Naive B cell (primary cell): ENCODE data around the gene SAMD15. TPM values are rescaled to one million over a fixed set of nuclear protein-coding genes. Genes with fewer than 3 reads are reported as not detected.

ENCODE experiments used
- ATAC-seq, 2 donors: fragments of 150-1000 bp; cut with Tn5 transposase; 2 replicates each; pipeline ENCODE4 v1.10.0; 2021; ENCODE audit warnings: low read depth in 2 of 2, mild to moderate bottlenecking in 2 of 2, moderate library complexity in 2 of 2
- DNase-seq: peaks from one replicate; pipeline ENCODE4 v3.0.0; 2022
- H3K27ac Mint-ChIP-seq, 6 donors: one replicate each; pipeline ENCODE4 v1.8.0; 2020 to 2022; ENCODE audit warnings: mild to moderate bottlenecking in 6 of 6, mixed read lengths in 6 of 6, moderate library complexity in 5 of 6, inconsistent platforms in 2 of 6
- H3K27me3 Mint-ChIP-seq, 3 donors: one replicate each; pipeline ENCODE4 v1.8.0; 2021 to 2022; ENCODE audit warnings: mixed read lengths in 3 of 3, mild to moderate bottlenecking in 1 of 3
- H3K36me3 Mint-ChIP-seq, 2 donors: one replicate each; pipeline ENCODE4 v1.8.0; 2020 to 2022; ENCODE audit warnings: mixed read lengths in 2 of 2, inconsistent platforms in 1 of 2, mild to moderate bottlenecking in 1 of 2
- H3K4me1 Mint-ChIP-seq, 3 donors: one replicate each; pipeline ENCODE4 v1.8.0; 2020 to 2022; ENCODE audit warnings: mixed read lengths in 3 of 3, inconsistent platforms in 1 of 3, mild to moderate bottlenecking in 1 of 3, moderate library complexity in 1 of 3
- H3K4me3 Mint-ChIP-seq, 8 donors: one replicate each; pipeline ENCODE4 v1.8.0; 2020 to 2022; ENCODE audit warnings: mild to moderate bottlenecking in 8 of 8, mixed read lengths in 8 of 8, moderate library complexity in 8 of 8, inconsistent platforms in 2 of 8
- H3K9me3 Mint-ChIP-seq, 7 donors: one replicate each; pipeline ENCODE4 v1.8.0; 2020 to 2022; ENCODE audit warnings: mixed read lengths in 7 of 7, mild to moderate bottlenecking in 5 of 7, inconsistent platforms in 2 of 7, moderate library complexity in 1 of 7
- polyA plus RNA-seq, 6 donors: library from polyadenylated mRNA; unstranded; fragments of 300-500 nt; fragmentation: Illumina TruSeq; gene quantifications; one replicate each; pipeline ENCODE4 v1.2.3, GENCODE V29; 2021; ENCODE audit warnings: low read depth in 6 of 6

Gene SAMD15
- polyA plus RNA-seq, 6 donors from 2014 or later: 0.12 to 0.22 TPM; not detected in 4

DNA sequence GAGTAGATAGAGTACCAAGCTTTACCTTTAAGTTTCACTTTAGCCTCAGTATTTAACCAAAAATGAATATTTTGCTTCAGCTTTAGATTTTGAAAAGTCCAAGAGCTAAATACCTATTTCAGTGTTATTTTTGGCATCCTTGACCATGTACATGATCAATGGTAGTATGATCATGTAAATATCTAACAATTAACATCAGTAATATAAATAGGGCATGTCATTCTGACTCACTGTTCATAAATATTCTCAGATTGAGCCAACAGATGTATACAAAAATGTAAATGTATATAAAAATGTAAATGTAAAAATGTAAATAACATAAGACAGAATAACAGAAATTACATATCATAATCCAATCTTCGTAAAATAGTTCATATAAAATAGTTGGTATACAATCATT is 61.4 kb downstream of the SAMD15 start:
- no peaks in the 10 kb centered on the region for H3K9me3 Mint-ChIP-seq
- peaks cover 34 to 50% of the 10 kb centered on the region in 2 donors for H3K36me3 Mint-ChIP-seq
- no peaks in the 10 kb centered on the region for H3K4me1 Mint-ChIP-seq
- H3K27ac Mint-ChIP-seq: no peak overlapping the region
- no peak overlapping the region for H3K4me3 Mint-ChIP-seq
- no peaks in the 10 kb centered on the region for H3K27me3 Mint-ChIP-seq
- ATAC-seq: no peak
- DNase-seq: no peak

DNA sequence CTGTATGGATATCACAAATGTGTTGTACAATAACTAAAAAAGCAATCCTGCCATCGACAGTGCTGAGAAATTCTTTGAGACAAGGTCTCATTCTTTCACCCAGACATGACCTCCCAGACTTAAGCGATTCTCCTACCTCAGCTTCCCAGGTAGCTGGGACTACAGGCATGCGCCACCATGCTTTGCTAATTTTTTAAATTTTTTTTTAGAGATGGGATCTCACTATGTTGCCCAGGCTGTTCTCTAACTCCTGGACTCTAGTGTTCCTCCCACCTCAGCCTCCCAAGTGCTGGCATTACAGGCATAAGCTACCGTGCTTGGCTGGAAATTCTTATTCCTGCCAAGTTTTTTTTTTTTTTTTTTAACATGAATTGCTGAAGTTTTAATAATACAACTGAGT is 62.7 kb downstream of the SAMD15 start:
- DNase-seq: no peak
- no peak for ATAC-seq
- Mint-ChIP-seq H3K36me3 (peaks cover 25 to 41% of the 10 kb centered on the region in 2 donors), H3K27ac (no peak overlapping the region), H3K4me1 (no peaks in the 10 kb centered on the region), H3K27me3 (no peaks in the 10 kb centered on the region), H3K4me3 (no peak overlapping the region), H3K9me3 (no peaks in the 10 kb centered on the region)

Other genes starting within 250 kb of the SAMD15 start
- gene ZDHHC22, start 235.6 kb upstream of the SAMD15 start, polyA plus RNA-seq: not detected
- gene TMEM63C, start 195.6 kb upstream of the SAMD15 start, polyA plus RNA-seq: under 1 TPM in 1 of 6 donors, not detected in 5; 0.44 TPM
- not detected for gene NGB, start 106.2 kb upstream of the SAMD15 start, polyA plus RNA-seq
- gene POMT2, start 56.5 kb upstream of the SAMD15 start, polyA plus RNA-seq: 1 to 10 TPM in 5 of 6 donors, under 1 TPM in 1; 0.94 to 4.1 (median 3.0) TPM
- 10 to 100 TPM; 11.4 to 30.9 (median 17.9) TPM for gene GSTZ1, start 56.3 kb upstream of the SAMD15 start, polyA plus RNA-seq
- gene TMED8, start 285 bp upstream of the SAMD15 start, polyA plus RNA-seq: 10 to 100 TPM in 5 of 6 donors, 1 to 10 TPM in 1; 2.3 to 25.0 (median 21.6) TPM
- gene NOXRED1, start 46.1 kb downstream of the SAMD15 start, polyA plus RNA-seq: under 1 TPM in 1 of 6 donors, not detected in 5; 0.23 TPM
- 10 to 100 TPM in 2 of 6 donors, 1 to 10 TPM in 4; 8.6 to 13.9 (median 9.7) TPM for gene VIPAS39, start 80.2 kb downstream of the SAMD15 start, polyA plus RNA-seq
- 100 to 1,000 TPM in 3 of 6 donors, 10 to 100 TPM in 3; 81.8 to 127 (median 104) TPM for gene AHSA1, start 80.7 kb downstream of the SAMD15 start, polyA plus RNA-seq
- under 1 TPM in 1 of 6 donors, not detected in 5; 0.57 TPM for gene ISM2, start 121.4 kb downstream of the SAMD15 start, polyA plus RNA-seq
- gene SPTLC2, start 239.3 kb downstream of the SAMD15 start, polyA plus RNA-seq: 10 to 100 TPM in 5 of 6 donors, 1 to 10 TPM in 1; 2.1 to 37.2 (median 32.8) TPM